ENCODE data around the gene ZNF165. TPM values are rescaled to one million over a fixed set of nuclear protein-coding genes. Genes with fewer than 3 reads are reported as not detected.
"Not testable (repeated sequence)": the region's sequence is repeated elsewhere in the genome, so short reads cannot be mapped to it uniquely, and the experiment has no call there.

Gene ZNF165
- total and polyA plus RNA-seq, 12 donors = 0.56 to 3.9 (median 0.97) TPM

- Histone ChIP-seq H3K9me3 (replicated peaks in 1 of 3) (no peaks in the 10 kb centered on the region), H3K4me3 (no peak overlapping the region), H3K36me3 (replicated peaks in 1 of 2) (peaks cover 0 to 41% of the 10 kb centered on the region in 2 donors), H3K4me1 (replicated peaks in 1 of 2) (no peaks in the 10 kb centered on the region), H3K27ac (no peak overlapping the region), H3K27me3 (no peaks in the 10 kb centered on the region)
- intact Hi-C loops (cut with DNase I) = no loop called here
- 79 to 88% (median 85%) methylated on average over 2 of the region's 2 CpGs for WGBS, 4 donors
- no peak for DNase-seq
- TF ChIP-seq CTCF (IDR thresholded peaks at IDR 0.05) (no peak), POLR2A (IDR thresholded peaks at IDR 0.05) (no peak)
Measured at GRCh38 chr6:28115799-28116198, 35.4 kb downstream of the ZNF165 start.

GRCh38 chr6:28117386-28118050, 37.1 kb downstream of the ZNF165 start:
- no peaks in the 10 kb centered on the region for H3K4me1 ChIP-seq (replicated peaks in 1 of 2)
- WGBS, 4 donors = 95 to 99% (median 96%) methylated on average over 2 of the region's 2 CpGs
- H3K36me3 ChIP-seq (replicated peaks in 1 of 2) = peaks cover 0 to 41% of the 10 kb centered on the region in 2 donors
- no peak overlapping the region for H3K4me3 ChIP-seq
- TF ChIP-seq CTCF (IDR thresholded peaks at IDR 0.05) = no peak
- no peak for TF ChIP-seq POLR2A (IDR thresholded peaks at IDR 0.05)
- no peak overlapping the region for H3K27ac ChIP-seq
- intact Hi-C loops (cut with DNase I) = no loop called here
- DNase-seq = no peak
- no peaks in the 10 kb centered on the region for H3K9me3 ChIP-seq (replicated peaks in 1 of 3)
- H3K27me3 ChIP-seq = no peaks in the 10 kb centered on the region

GRCh38 chr6:28118217-28118616, 37.8 kb downstream of the ZNF165 start:
- H3K4me1 ChIP-seq (replicated peaks in 1 of 2) = no peaks in the 10 kb centered on the region
- peaks cover 0 to 41% of the 10 kb centered on the region in 2 donors for H3K36me3 ChIP-seq (replicated peaks in 1 of 2)
- no peak overlapping the region for H3K4me3 ChIP-seq
- no peak for DNase-seq
- TF ChIP-seq CTCF (IDR thresholded peaks at IDR 0.05) = no peak
- no peak for TF ChIP-seq POLR2A (IDR thresholded peaks at IDR 0.05)
- intact Hi-C loops (cut with DNase I) = no loop called here
- H3K27me3 ChIP-seq = no peaks in the 10 kb centered on the region
- H3K9me3 ChIP-seq (replicated peaks in 1 of 3) = no peaks in the 10 kb centered on the region
- no peak overlapping the region for H3K27ac ChIP-seq
- WGBS, 4 donors = 76 to 92% (median 84%) methylated on average over 1 of the region's 1 CpG

GRCh38 chr6:28121876-28122275, 41.5 kb downstream of the ZNF165 start:
- H3K36me3 ChIP-seq (replicated peaks in 1 of 2) = peaks cover 0 to 20% of the 10 kb centered on the region in 2 donors
- intact Hi-C loops (cut with DNase I) = no loop called here
- WGBS, 4 donors = 87 to 97% (median 93%) methylated on average over 2 of the region's 2 CpGs
- H3K4me1 ChIP-seq (replicated peaks in 1 of 2) = peaks cover 4 to 18% of the 10 kb centered on the region in 2 donors
- no peak overlapping the region for H3K27ac ChIP-seq
- no peak for DNase-seq
- no peaks in the 10 kb centered on the region for H3K9me3 ChIP-seq (replicated peaks in 1 of 3)
- TF ChIP-seq CTCF (IDR thresholded peaks at IDR 0.05) (no peak), POLR2A (IDR thresholded peaks at IDR 0.05) (no peak)
- no peaks in the 10 kb centered on the region for H3K27me3 ChIP-seq
- H3K4me3 ChIP-seq = no peak overlapping the region

GRCh38 chr6:28122283-28122682, 41.9 kb downstream of the ZNF165 start:
- Histone ChIP-seq H3K36me3 (replicated peaks in 1 of 2) (peaks cover 0 to 23% of the 10 kb centered on the region in 2 donors), H3K4me1 (replicated peaks in 1 of 2) (peaks cover 4 to 18% of the 10 kb centered on the region in 2 donors)
- H3K4me3 ChIP-seq; DNase-seq; H3K27ac ChIP-seq; intact Hi-C loops (cut with DNase I); H3K27me3 ChIP-seq; H3K9me3 ChIP-seq (replicated peaks in 1 of 3): not testable (repeated sequence)
- 86 to 98% (median 91%) methylated on average over 5 of the region's 5 CpGs for WGBS, 4 donors

All from adrenal gland (tissue), 12 donors.